ENCODE results near the gene FAAH. TPM values are rescaled to one million over a fixed set of nuclear protein-coding genes. Genes with fewer than 3 reads are reported as not detected.

FAAH gene
- total RNA-seq, 1 experiment from 2014 or later: 24.8 TPM

GRCh38 chr1:46456411-46456963 is 62.4 kb downstream of the FAAH start:
- H3K27me3 ChIP-seq (ENCODE audit: insufficient read depth, low read length): no peaks in the 10 kb centered on the region

More at GRCh38 chr1:46456411-46456963, 62.4 kb downstream of the FAAH start:
- H3K4me3 ChIP-seq (replicated peaks in 1 of 2; ENCODE audit: low read depth in 1 of 2, low read length in 2 of 2): no peak overlapping the region
- H3K9me2 ChIP-seq (ENCODE audit: insufficient read depth): no peaks in the 10 kb centered on the region
- CTCF ChIA-PET: no interaction called here
- POLR2A ChIA-PET: no interaction called here
- H2AFZ ChIP-seq (ENCODE audit: low read depth, low read length, poor library complexity, severe bottlenecking): no peak overlapping the region
- H3K4me2 ChIP-seq (ENCODE audit: low read length): no peak overlapping the region
- no peaks in the 10 kb centered on the region for H3K36me3 ChIP-seq (ENCODE audit: control insufficient read depth in 1 of 2, insufficient read depth in 2 of 2, low read length in 2 of 2)
- BruUV-seq (replicated peaks): no TSS peak
- ATAC-seq: no peak
- intact Hi-C loops (cut with micrococcal nuclease): no loop called here
- DNase-seq (ENCODE audit: low read depth, low spot score): no peak
- TF ChIP-seq JUND (IDR thresholded peaks at IDR 0.05) (no peak), TCF7L2 (IDR thresholded peaks at IDR 0.05; ENCODE audit: borderline replicate concordance, extremely low read depth, insufficient read depth, insufficient read length) (no peak), EGR1 (IDR thresholded peaks at IDR 0.05; ENCODE audit: low read depth) (no peak), SRF (IDR thresholded peaks at IDR 0.05; ENCODE audit: low read depth) (no peak), CBX3 (IDR thresholded peaks at IDR 0.05; ENCODE audit: low read depth) (no peak), ZNF274 (IDR thresholded peaks at IDR 0.05; ENCODE audit: low read depth, low read length) (no peak), REST (IDR thresholded peaks at IDR 0.05; ENCODE audit: low read depth) (no peak), FOSL1 (IDR thresholded peaks at IDR 0.05; ENCODE audit: low read depth) (no peak)
- TF ChIP-seq, protein P1, sequence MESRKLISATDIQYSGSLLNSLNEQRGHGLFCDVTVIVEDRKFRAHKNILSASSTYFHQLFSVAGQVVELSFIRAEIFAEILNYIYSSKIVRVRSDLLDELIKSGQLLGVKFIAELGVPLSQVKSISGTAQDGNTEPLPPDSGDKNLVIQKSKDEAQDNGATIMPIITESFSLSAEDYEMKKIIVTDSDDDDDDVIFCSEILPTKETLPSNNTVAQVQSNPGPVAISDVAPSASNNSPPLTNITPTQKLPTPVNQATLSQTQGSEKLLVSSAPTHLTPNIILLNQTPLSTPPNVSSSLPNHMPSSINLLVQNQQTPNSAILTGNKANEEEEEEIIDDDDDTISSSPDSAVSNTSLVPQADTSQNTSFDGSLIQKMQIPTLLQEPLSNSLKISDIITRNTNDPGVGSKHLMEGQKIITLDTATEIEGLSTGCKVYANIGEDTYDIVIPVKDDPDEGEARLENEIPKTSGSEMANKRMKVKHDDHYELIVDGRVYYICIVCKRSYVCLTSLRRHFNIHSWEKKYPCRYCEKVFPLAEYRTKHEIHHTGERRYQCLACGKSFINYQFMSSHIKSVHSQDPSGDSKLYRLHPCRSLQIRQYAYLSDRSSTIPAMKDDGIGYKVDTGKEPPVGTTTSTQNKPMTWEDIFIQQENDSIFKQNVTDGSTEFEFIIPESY (IDR thresholded peaks at IDR 0.05; ENCODE audit: extremely low read depth, insufficient replicate concordance, low read length): no peak
- H3K9ac ChIP-seq (ENCODE audit: low read length): no peak overlapping the region
- H3K9me3 ChIP-seq (ENCODE audit: control insufficient read depth in 1 of 2, insufficient read depth in 1 of 2, low read depth in 1 of 2, low read length in 2 of 2): no peaks in the 10 kb centered on the region
- no peaks in the 10 kb centered on the region for H3K79me2 ChIP-seq (ENCODE audit: insufficient read depth, low read length)
- H3K4me1 ChIP-seq (ENCODE audit: control insufficient read depth in 1 of 2, insufficient read depth in 2 of 2, low read length in 2 of 2): 0 out of 4 replicates have a peak, but pooled peaks cover 0 to under 1% of the 10 kb centered on the region in 2 experiments
- no peak overlapping the region for H3K27ac ChIP-seq (ENCODE audit: low read depth, low read length)
- no peaks in the 10 kb centered on the region for H4K20me1 ChIP-seq (ENCODE audit: insufficient read depth)
- RAD21 ChIA-PET (ENCODE audit: low non-redundant PET in 1 of 2, low total read pairs in 2 of 2, uncharacterized antibody in 2 of 2, unreplicated experiment in 2 of 2): no interaction called here
